Mucosa of stomach (tissue), 1 donor: ENCODE data around the gene BLTP1.

Source experiments
- H3K27me3 ChIP-seq: one replicate; pipeline ENCODE4 v1.7.0; 2013; ENCODE audit warnings: mild to moderate bottlenecking, low read length; ENCODE audit not compliant: control insufficient read depth, insufficient read depth
- H3K36me3 ChIP-seq: one replicate; pipeline ENCODE4 v1.7.0; 2013; ENCODE audit warnings: low read length; ENCODE audit not compliant: control insufficient read depth, insufficient read depth
- H3K4me1 ChIP-seq: one replicate; pipeline ENCODE4 v1.7.0; 2013; ENCODE audit warnings: mild to moderate bottlenecking, low read length; ENCODE audit not compliant: control insufficient read depth, insufficient read depth
- H3K4me3 ChIP-seq: one replicate; pipeline ENCODE4 v1.7.0; 2013; ENCODE audit warnings: low read length
- H3K9ac ChIP-seq: one replicate; pipeline ENCODE4 v1.7.0; 2013; ENCODE audit warnings: mild to moderate bottlenecking, low read length, moderate library complexity
- H3K9me3 ChIP-seq: one replicate; pipeline ENCODE4 v1.7.0; 2013; ENCODE audit warnings: mild to moderate bottlenecking, low read length, moderate library complexity; ENCODE audit not compliant: control insufficient read depth
- donor health status: Pancreatic carcinoma.

BLTP1 gene

GRCh38 chr4:122178961-122179360 is 26.8 kb downstream of the BLTP1 start:
- Histone ChIP-seq H3K9me3 (no peaks in the 10 kb centered on the region), H3K36me3 (peaks cover 4% of the 10 kb centered on the region), H3K4me1 (no peaks in the 10 kb centered on the region), H3K27me3 (no peaks in the 10 kb centered on the region), H3K9ac (no peak overlapping the region), H3K4me3 (no peak overlapping the region)

DNA sequence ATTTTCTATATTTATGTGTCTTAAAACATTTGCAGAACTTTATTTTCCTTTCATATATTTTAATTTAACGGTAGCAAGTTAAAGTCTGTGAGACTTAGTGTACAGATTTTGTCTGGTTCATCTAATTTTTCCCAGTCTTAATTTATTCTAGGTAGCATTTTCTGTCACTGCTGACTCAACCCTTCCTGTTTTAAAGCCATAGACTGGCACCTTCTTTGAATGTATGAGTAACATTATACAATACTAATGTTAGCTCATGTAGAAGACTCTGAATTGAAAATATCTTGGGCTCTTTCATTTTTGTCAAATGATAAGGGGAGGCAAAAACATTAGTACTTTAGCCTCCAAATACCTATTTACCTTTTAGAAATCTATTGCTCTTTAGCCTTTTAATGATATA is 43.6 kb downstream of the BLTP1 start:
- Histone ChIP-seq H3K27me3 (no peaks in the 10 kb centered on the region), H3K9me3 (no peaks in the 10 kb centered on the region), H3K4me3 (no peak overlapping the region), H3K36me3 (peaks cover 4% of the 10 kb centered on the region), H3K4me1 (no peaks in the 10 kb centered on the region), H3K9ac (no peak overlapping the region)
